Measurements from ENCODE around the gene MAMLD1.

Gene MAMLD1

GRCh38 chrX:150360331-150360730, 2.8 kb upstream of the MAMLD1 start:
- TF ChIP-seq, protein P1, sequence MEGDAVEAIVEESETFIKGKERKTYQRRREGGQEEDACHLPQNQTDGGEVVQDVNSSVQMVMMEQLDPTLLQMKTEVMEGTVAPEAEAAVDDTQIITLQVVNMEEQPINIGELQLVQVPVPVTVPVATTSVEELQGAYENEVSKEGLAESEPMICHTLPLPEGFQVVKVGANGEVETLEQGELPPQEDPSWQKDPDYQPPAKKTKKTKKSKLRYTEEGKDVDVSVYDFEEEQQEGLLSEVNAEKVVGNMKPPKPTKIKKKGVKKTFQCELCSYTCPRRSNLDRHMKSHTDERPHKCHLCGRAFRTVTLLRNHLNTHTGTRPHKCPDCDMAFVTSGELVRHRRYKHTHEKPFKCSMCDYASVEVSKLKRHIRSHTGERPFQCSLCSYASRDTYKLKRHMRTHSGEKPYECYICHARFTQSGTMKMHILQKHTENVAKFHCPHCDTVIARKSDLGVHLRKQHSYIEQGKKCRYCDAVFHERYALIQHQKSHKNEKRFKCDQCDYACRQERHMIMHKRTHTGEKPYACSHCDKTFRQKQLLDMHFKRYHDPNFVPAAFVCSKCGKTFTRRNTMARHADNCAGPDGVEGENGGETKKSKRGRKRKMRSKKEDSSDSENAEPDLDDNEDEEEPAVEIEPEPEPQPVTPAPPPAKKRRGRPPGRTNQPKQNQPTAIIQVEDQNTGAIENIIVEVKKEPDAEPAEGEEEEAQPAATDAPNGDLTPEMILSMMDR (IDR thresholded peaks at IDR 0.05; ENCODE audit: low read depth, low read length): no peak
- in situ Hi-C loops (cut with HindIII; ENCODE audit: low sequenced_read_pairs): no loop called here
- no peak for DNase-seq (ENCODE audit: low read depth, low spot score)
- no peak overlapping the region for H3K4me3 ChIP-seq (ENCODE audit: low read depth, low read length)

DNA sequence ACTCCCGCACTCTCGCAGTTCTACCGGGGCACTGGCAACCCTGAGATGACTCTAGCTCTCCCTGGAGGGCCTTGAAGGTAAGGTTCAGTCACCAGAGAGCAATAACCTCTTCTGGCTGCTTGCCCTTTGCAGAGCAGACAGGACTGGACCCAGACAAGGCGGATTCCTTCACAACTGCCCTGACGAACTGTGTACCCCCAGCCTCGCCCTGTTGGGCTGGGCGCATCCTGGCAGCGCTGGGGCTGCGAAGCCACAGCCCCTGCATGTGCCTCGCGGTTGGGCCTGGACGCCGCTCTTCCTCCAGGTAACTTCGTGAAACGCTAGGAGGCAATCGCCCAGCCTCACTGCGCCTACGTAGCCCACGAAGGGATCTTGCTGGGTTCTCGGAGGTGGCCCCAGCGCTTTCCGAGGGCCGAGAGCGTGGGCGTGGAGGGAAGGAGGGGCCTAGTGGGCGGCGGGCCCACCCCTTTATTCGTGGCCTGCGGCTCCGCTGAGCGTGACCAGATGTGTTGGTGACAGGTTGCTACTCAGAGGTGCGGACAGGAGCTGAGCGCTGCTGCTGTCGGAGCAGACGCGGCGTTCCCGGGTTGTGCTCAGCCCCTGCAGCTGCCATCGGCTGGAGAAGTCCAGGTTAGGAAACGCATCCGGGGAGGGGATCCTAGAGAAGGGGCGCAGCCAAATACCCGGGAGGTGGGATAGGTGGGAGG, 1.9 kb upstream of the MAMLD1 start:
- TF ChIP-seq, protein P1 (IDR thresholded peaks at IDR 0.05; ENCODE audit: low read depth, low read length): peak; percentile 15
- no peak for DNase-seq (ENCODE audit: low read depth, low spot score)
- H3K4me3 ChIP-seq (ENCODE audit: low read depth, low read length): peak overlapping the region; percentile 59
- in situ Hi-C loops (cut with HindIII; ENCODE audit: low sequenced_read_pairs): no loop called here

GRCh38 chrX:150361777-150362351, 1.3 kb upstream of the MAMLD1 start:
- H3K4me3 ChIP-seq (ENCODE audit: low read depth, low read length): peak overlapping the region; percentile 59
- TF ChIP-seq, protein P1 (IDR thresholded peaks at IDR 0.05; ENCODE audit: low read depth, low read length): no peak
- in situ Hi-C loops (cut with HindIII; ENCODE audit: low sequenced_read_pairs): no loop called here
- no peak for DNase-seq (ENCODE audit: low read depth, low spot score)

DNA sequence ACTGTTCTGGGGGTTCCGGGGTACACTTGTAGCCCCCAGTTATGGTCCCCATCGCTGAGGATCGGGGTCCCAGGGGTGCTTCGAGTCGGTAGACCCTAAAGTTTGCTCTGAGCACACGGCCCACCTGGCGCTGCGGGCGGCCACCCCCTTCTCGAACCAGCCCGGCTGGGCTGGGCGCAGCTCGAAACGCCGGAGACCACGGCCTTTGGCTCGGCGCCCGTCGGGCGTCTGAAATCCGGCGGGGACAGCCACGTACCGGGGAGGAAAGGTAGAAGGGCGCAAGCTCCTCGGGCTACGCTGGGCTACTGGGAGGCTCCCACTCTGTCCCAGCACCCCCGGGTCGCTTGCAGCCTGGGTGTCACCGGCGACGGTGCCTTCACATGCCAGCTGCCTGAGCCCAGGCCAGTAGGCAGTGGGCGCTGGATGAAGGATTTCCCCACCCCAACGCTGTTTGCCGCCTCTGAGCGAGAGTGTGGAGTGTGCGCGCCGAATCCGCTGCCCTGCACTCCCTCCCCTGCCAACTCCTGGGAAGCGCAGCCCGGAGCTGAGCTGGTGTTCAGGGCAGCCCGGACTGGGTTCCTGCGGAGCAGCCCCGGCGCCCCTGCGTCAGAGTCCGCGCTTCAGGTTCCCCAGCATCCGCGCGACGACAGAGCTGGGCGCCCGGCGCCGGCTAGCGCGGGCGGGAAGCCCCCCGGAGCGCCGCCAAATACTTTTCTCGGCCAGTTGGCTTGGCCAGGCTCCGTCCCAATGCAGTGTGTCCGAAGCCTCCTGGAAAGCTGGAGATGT, 637 bp downstream of the MAMLD1 start:
- TF ChIP-seq, protein P1 (IDR thresholded peaks at IDR 0.05; ENCODE audit: low read depth, low read length): peak; percentile 28
- in situ Hi-C loops (cut with HindIII; ENCODE audit: low sequenced_read_pairs): no loop called here
- DNase-seq (ENCODE audit: low read depth, low spot score): peak; percentile 32
- H3K4me3 ChIP-seq (ENCODE audit: low read depth, low read length): peak overlapping the region; percentile 59

DNA sequence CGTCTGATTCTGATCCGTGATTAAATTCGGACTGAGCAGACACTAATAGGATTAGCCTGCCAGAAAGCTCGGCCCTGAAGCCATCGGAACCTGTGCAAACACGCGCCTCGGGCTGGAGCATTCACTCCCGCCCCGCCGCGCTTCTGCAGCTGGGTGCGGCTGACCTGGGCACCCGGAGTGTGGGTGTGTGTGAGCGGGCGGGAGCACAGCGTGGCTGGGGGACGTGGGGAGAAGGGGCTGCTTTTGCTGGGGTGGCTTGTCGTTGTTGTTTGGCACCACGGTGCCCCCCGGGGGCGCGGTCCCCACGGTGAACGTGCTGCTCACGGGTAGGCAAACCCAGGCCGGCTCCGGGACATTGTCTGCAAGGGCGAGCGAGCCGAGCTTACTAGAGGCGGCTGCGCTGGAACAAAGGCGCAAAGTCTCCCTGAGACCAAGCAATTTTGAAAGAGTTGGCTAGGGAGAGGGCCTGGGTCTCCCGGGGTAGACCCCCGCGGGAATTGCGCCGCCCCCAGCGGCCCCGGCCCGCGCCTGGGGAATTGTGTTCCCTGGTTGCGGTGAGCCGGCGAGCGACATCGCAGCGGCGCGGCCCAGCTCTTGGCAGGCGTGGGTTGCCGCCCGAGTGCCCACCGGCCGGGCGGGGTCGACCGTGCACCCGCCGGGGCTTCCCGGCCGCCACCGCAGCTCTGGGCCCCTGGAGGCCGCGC, 1.4 kb downstream of the MAMLD1 start:
- TF ChIP-seq, protein P1 (IDR thresholded peaks at IDR 0.05; ENCODE audit: low read depth, low read length): no peak
- peak; percentile 1 for DNase-seq (ENCODE audit: low read depth, low spot score)
- in situ Hi-C loops (cut with HindIII; ENCODE audit: low sequenced_read_pairs): no loop called here
- H3K4me3 ChIP-seq (ENCODE audit: low read depth, low read length): peak overlapping the region; percentile 59
